ENCODE data around the gene DAO.
A peak's percentile ranks its signal among the peaks of the same experiment; 100 is the strongest.

DAO gene

GRCh38 chr12:108876550-108876949 lies 3.3 kb upstream of the DAO start:
- no peak for DNase-seq

DNA sequence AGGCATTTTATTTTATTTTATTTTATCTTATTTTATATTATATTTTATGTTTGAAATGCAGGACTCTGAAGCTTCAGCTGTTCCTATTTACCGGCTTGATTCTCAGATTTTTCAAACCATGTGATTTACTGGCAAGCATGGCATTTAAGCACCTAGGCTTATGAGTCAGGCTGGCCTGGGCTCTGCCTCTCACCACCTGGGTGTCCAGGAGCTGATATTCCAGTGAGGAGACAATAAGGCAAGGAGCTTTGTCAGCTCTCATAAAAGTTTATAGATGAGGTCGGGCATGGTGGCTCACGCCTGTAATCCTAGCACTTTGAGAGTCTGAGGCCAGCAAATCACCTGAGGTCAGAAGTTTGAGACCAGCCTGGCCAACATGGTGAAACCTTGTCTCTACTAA lies 2.1 kb downstream of the DAO start:
- DNase-seq = no peak

- DNase-seq = peak; percentile 32
Measured at GRCh38 chr12:108884116-108885012, 4.5 kb downstream of the DAO start.

DNA sequence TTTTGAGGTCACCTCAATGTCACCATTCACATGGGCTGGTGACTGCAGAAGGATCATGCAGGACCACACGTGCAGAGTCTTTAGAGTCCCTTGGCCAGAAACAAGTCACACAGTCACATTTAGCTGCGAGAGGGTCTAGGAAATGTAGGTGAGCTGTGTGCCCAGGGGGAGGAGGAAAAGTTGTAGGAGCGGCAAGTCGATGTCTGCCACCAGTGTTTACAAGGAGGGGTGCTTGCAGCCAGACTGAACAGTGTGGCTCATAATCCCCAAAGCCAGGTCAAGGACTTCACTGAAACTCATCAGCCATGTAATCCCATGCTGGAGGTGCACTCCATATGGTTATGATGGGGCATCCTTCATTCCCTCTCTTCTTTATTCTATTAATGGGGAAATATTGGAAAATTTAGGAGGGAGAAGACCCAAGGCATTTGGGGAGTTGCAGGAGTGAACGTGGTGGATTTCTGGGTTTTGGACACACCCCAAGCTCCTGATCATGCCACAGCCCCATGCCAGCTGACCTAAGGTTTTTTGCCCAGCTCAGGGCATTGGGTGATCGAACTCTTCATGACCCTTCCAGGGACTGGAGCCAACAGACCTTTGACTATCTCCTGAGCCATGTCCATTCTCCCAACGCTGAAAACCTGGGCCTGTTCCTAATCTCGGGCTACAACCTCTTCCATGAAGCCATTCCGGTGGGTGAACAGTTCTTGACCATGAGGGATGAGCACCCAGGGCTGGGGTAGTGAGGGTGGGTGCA lies 7.2 kb downstream of the DAO start:
- no peak for DNase-seq

DNA sequence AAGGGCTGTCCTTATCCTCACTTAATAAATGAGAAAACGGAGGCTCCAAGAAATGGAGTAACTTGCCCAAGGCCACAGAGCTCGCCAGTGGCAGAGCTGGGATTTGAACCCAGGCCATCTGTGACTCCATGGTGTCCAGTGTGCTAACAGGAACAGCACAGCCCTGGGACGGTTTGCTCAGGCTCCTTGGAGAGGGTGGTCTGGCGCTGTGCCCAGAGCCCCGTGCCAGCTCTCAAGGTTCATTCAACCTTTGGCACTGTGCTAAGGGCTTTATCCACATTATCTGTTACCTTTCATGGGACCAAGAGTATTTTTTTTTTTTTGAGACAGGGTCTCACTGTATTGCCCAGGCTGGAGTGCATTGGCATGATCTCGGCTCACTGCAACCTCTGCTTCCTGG lies 8.1 kb downstream of the DAO start:
- no peak for DNase-seq

GRCh38 chr12:108890208-108890607 lies 10.3 kb downstream of the DAO start:
- no peak for DNase-seq

DNA sequence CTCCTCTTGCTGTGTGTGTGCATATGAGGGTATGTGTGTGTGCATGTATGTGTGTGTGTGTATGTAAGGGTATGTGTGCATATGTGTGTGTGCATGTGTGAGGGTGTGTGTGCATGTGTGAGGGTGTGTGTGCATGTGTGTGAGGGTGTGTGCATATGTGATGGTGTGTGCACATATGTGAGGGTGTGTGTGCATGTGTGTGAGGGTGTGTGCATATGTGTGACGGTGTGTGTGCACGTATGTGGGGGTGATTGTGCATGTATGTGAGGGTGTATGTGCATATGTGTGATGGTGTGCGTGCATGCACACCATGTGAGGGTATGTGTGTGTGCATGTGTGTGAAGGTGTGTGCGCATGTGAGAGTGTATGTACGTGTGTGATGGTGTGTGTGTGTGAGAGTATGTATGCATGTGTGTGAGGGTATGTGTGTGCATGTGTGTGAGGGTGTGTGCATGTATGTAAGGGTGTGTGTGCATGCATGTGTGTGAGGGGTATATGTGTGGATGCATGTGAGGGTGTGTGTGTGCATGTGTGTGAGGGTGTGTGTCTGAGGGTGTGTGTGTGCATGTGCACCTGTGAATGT lies 15.4 kb downstream of the DAO start:
- DNase-seq = no peak

DNA sequence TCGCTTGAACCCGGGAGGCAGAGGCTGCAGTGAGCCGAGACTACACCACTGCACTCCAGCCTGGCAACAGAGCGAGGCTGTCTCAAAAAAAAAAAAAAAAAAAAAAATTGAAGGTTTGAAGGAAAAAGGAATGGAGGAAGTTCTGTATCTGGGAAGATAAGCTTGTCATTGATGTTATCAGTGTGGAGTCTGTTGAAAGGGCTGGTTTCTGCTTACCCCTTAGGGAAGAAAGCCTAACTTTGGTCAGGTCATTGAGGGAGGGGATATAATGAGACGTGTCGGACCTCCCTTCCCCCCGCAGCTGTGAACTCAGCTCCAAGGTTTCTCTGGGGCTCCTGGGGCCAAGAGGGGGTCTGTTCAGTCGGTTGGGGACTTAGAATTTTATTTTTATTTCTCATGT lies 16.4 kb downstream of the DAO start:
- no peak for DNase-seq

DNA sequence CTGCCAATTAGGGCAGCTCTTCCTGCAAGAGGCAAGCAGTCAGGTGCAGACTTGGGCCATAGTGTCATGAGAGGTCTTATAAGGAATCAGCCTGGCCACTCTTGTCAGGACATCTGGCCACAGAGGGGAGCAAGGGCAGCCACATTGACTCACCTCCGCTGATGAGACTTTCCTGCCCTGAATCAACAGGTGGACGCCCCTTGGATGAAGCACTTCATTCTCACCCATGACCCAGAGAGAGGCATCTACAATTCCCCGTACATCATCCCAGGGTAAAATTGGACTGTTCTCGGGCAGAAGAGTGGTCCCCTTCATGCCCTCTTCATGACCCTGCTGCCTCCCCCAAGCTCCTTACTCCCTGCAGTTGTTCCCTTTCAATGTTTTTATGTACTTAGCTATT lies 16.9 kb downstream of the DAO start:
- no peak for DNase-seq

DNA sequence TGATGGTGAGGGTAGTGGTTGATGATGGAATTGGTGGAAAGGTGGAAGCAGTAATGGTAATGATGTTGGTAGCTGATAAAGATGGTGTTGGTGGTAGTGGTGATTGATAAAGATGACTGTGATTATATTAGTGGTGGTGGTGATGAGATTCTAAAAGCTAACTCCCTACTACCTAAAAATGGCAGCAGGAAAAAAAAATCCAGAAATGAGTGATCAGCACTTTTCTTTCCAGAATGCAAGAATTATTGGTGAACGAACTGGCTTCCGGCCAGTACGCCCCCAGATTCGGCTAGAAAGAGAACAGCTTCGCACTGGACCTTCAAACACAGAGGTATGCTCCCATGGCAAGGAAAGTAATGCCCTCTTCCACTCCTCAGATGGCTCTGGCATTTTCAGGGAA lies 19.3 kb downstream of the DAO start:
- DNase-seq = no peak

DNA sequence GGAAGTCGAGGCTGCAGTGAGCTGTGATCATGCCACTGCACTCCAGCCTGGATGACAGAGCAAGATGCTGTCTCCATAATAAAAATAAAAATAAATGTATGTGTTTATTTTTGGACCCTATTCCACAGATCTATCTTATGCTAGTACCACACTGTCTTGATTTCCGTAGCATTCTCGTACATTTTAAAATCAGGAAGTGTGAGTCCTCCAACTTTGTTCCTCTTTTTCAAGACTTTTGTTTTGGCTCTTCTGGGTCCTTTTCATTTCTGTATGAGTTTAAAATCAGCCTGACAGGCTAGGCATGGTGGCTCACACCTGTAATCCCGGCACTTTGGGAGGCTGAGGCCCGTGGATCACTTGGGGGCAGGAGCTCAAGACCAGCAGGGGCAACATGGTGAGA lies 25.8 kb downstream of the DAO start:
- no peak for DNase-seq

DNA sequence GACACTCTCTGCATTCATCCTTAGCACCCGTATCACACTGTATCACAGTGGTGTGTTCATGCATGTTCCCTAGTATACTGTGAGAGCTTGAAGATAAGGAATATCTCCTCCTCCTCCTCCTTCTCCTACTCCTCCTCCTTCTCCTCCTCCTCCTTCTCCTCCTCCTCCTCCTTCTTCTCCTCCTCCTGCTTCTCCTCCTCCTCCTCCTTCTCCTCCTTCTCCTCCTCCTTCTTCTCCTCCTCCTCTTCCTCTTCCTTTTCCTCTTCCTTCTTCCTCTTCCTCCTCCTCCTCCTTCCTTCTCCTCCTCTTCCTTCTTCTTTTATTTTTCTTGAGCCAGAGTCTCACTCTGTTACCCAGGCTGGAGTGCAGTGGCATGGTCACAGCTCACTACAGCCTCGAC lies 27.1 kb downstream of the DAO start:
- no peak for DNase-seq

- DNase-seq = no peak
Measured at GRCh38 chr12:108907839-108908351, 28.0 kb downstream of the DAO start.

- DNase-seq = no peak
Measured at GRCh38 chr12:108910336-108910735, 30.4 kb downstream of the DAO start.

GRCh38 chr12:108911915-108912314 lies 32.0 kb downstream of the DAO start:
- no peak for DNase-seq

- DNase-seq = no peak
Measured at GRCh38 chr12:108912361-108912760, 32.5 kb downstream of the DAO start.

- DNase-seq = no peak
Measured at GRCh38 chr12:108914121-108914531, 34.2 kb downstream of the DAO start.

GRCh38 chr12:108915632-108916133 lies 35.8 kb downstream of the DAO start:
- DNase-seq = no peak

- DNase-seq = no peak
Measured at GRCh38 chr12:108916336-108916735, 36.4 kb downstream of the DAO start.

- no peak for DNase-seq
Measured at GRCh38 chr12:108918206-108918605, 38.3 kb downstream of the DAO start.

- no peak for DNase-seq
Measured at GRCh38 chr12:108918960-108919642, 39.2 kb downstream of the DAO start.

- DNase-seq = no peak
Measured at GRCh38 chr12:108921946-108922345, 42.1 kb downstream of the DAO start.

GRCh38 chr12:108922918-108923317 lies 43.0 kb downstream of the DAO start:
- DNase-seq = no peak

Measured in NCI-H1436 (cell line).